ENCODE measurements around the gene SLAMF9. TPM values are rescaled to one million over a fixed set of nuclear protein-coding genes. Genes with fewer than 3 reads are reported as not detected.

SLAMF9 gene
- total and polyA plus RNA-seq, 2 of the 8 experiments (the other 6 are each of a cell fraction or from before 2014, with no cell fraction given): not detected

GRCh38 chr1:159924791-159925718, 29.0 kb downstream of the SLAMF9 start, which contains the start of gene TAGLN2 (continued):
- TF ChIP-seq SP4 (IDR thresholded peaks at IDR 0.05; ENCODE audit: low read length): no peak
- no peak for TF ChIP-seq GABPA (IDR thresholded peaks at IDR 0.05; ENCODE audit: borderline replicate concordance, insufficient read depth, low read length)
- no peak for TF ChIP-seq SUZ12 (IDR thresholded peaks at IDR 0.05; ENCODE audit: low read length)

Data from H1 (cell line).